NCI-H526 treated with DMSO at 0.1 percent for 48 hours (cell line): Measurements from ENCODE around the gene TEX50.
"Not testable (repeated sequence)": the region's sequence is repeated elsewhere in the genome, so short reads cannot be mapped to it uniquely, and the experiment has no call there.

ENCODE experiments used
- DNase-seq: peaks from one replicate; lab custom pipeline; 2025; lab: John Stamatoyannopoulos, UW

TEX50 gene

GRCh38 chr1:173663159-173663558 is 28.0 kb downstream of the TEX50 start:
- no peak for DNase-seq

DNA sequence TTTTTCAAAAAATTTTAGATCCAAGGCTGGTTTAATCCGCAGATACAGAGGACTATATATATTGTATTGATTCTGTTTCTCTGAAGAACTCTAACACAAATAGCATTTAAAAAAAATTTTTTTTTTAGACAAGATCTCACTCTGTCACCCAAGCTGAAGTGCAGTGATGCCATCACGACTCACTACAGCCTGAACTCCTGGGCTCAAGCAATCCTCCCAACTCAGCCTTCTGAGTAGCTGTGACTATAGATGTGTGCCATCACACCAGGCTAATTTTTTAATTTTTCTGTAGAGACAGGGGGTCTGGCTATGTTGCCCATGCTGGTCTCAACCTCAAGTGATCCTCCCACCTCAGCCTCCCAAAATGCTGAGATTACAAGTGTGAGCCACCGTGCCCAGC is 31.5 kb downstream of the TEX50 start:
- DNase-seq = no peak

- peak; percentile 79 for DNase-seq
Measured at GRCh38 chr1:173669491-173669941, 34.4 kb downstream of the TEX50 start, which contains the start of gene ANKRD45. TSS of gene ANKRD45 (minus strand) at chr1:173669851. CDS start at chr1:173659418, 10,433 bp downstream.

DNA sequence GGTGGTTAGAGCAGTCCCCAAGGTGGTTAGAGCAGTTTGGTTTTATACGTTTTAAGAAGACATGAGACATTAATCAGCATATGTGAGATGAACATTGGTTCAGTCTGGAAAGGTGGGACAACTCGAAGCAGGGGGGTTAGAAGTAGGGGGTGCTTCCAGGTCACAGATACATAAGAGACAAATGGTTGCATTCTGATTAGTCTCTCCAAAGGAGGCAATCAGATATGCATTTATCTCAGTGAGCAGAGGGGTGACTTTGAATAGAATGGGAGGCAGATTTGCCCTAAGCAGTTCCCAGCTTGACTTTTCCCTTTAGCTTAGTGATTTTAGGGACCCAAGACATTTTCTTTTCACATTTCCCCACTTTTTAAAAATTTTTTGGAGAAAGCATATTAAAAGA is 39.4 kb downstream of the TEX50 start:
- not testable (repeated sequence) for DNase-seq

- DNase-seq = not testable (repeated sequence)
Measured at GRCh38 chr1:173680152-173680551, 45.0 kb downstream of the TEX50 start.

DNA sequence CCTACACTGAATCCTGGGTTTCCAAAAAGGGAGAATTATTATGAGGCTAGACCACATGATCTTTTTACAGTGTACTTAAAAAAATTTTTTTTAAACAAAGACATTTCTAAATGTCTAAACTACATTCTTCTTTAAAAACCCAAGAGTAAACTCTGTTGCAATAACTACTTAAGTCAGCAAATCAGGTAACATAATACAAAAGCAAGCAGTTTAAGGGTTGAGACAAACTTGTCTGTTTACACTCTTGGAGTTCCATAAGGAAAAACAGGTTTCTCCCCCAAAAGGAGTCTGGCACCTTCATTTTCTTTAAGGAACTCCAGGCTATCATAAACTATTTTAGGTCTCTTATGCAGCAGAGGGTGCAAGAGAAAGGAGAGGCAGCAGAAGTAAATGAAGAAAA is 47.0 kb downstream of the TEX50 start:
- no peak for DNase-seq

- DNase-seq = not testable (repeated sequence)
Measured at GRCh38 chr1:173683838-173684237, 48.7 kb downstream of the TEX50 start.

- not testable (repeated sequence) for DNase-seq
Measured at GRCh38 chr1:173685121-173685520, 50.0 kb downstream of the TEX50 start.
